ENCODE data around the gene NSMF.

GRCh38 chr9:137452761-137453642 lies 6.1 kb downstream of the NSMF start:
- TF ChIP-seq EZH2 (IDR thresholded peaks at IDR 0.05) (no peak), POLR2AphosphoS5 (IDR thresholded peaks at IDR 0.05; ENCODE audit: borderline replicate concordance, low read depth, low read length) (no peak), FOXP2 (optimal IDR thresholded peaks at IDR 0.05; ENCODE audit: control extremely low read depth, extremely low read length, insufficient read depth) (no peak)

All from SK-N-MC (cell line).